ENCODE data around the gene ATN1.

ATN1 gene

DNA sequence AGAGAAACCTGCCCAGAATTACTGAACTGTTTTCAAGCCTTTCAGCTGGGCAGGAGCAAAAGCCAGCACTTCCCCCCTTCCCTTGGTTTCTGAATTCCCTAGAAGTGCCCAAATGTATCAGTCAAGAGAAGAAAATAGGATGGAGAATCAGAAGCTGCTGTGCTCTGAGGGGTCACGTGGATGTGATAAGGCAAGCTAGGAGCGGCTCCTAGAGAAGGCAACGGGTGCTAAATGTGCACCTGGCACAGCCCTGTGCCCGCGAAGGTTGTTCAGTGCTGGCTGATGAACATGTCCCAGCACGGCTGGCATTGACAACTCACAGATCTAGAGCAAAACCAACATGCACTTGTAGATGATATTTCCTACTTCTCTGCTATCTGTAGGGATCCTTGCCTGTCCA lies 51.3 kb downstream of the ATN1 start:
- DNase-seq = no peak

GRCh38 chr12:6979453-6979852 lies 51.7 kb downstream of the ATN1 start:
- no peak for DNase-seq

DNA sequence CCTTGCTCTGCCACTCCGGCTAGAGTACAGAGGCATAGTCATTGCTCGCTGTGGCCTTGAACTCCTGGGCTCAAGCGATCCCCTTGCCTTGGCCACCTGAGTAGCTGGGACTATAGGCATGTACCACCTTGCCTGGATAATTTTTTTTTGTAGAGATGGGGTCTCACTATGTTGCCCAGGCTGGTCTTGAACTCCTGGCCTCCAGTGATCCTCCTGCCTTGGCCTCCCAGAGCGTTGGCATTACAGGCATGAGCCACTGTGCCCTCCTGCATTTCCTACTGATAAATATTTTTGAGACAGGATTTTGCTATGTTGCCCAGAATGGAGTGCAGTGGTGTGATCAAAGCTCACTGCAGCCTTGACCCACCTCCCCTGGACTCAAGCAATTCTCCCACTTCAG lies 52.3 kb downstream of the ATN1 start:
- no peak for DNase-seq

- no peak for DNase-seq
Observed at GRCh38 chr12:6980740-6981139, 53.0 kb downstream of the ATN1 start.

- DNase-seq = no peak
Observed at GRCh38 chr12:6981152-6982052, 53.6 kb downstream of the ATN1 start.

GRCh38 chr12:6982532-6982931 lies 54.8 kb downstream of the ATN1 start:
- no peak for DNase-seq

GRCh38 chr12:6987956-6988553 lies 60.3 kb downstream of the ATN1 start:
- DNase-seq = no peak
